Measurements from ENCODE around the gene ZNF496.

The ZNF496 gene

GRCh38 chr1:247362153-247362552 is 30.5 kb upstream of the ZNF496 start:
- H3K27me3 ChIP-seq (replicated peaks; ENCODE audit: insufficient read depth, low read length), result no peaks in the 10 kb centered on the region
- H3K9ac ChIP-seq (ENCODE audit: low read length), result no peak overlapping the region
- no peak overlapping the region for H3K27ac ChIP-seq (ENCODE audit: low read length)
- H3K4me3 ChIP-seq (ENCODE audit: low read length), result no peak overlapping the region
- no peaks in the 10 kb centered on the region for H3K36me3 ChIP-seq (replicated peaks; ENCODE audit: insufficient read depth, low read length)
- no peaks in the 10 kb centered on the region for H3K9me2 ChIP-seq (replicated peaks; ENCODE audit: insufficient read depth, low read length)
- no peaks in the 10 kb centered on the region for H3F3A ChIP-seq (ENCODE audit: insufficient read depth, low read length)
- H3K4me2 ChIP-seq (ENCODE audit: low read depth, low read length), result no peak overlapping the region
- TF ChIP-seq CTCF (IDR thresholded peaks at IDR 0.05; ENCODE audit: low read length) (no peak), EZH2 (optimal IDR thresholded peaks at IDR 0.05; ENCODE audit: low read depth, low read length) (no peak), EZH2phosphoT487 (IDR thresholded peaks at IDR 0.05; ENCODE audit: low read length) (no peak)
- no peaks in the 10 kb centered on the region for H3K9me3 ChIP-seq (replicated peaks; ENCODE audit: insufficient read depth, low read length)
- no peak overlapping the region for H2AFZ ChIP-seq (ENCODE audit: low read length)
- no peaks in the 10 kb centered on the region for H3K79me2 ChIP-seq (ENCODE audit: low read length)
- no peaks in the 10 kb centered on the region for H4K20me1 ChIP-seq (ENCODE audit: insufficient read depth, low read length)
- no peaks in the 10 kb centered on the region for H3K4me1 ChIP-seq (ENCODE audit: low read length)
- no peak for DNase-seq

- no peak overlapping the region for H3K4me2 ChIP-seq (ENCODE audit: low read depth, low read length)
- no peaks in the 10 kb centered on the region for H3K27me3 ChIP-seq (replicated peaks; ENCODE audit: insufficient read depth, low read length)
- H3K9ac ChIP-seq (ENCODE audit: low read length), result no peak overlapping the region
- TF ChIP-seq EZH2 (optimal IDR thresholded peaks at IDR 0.05; ENCODE audit: low read depth, low read length), result no peak
- TF ChIP-seq EZH2phosphoT487 (IDR thresholded peaks at IDR 0.05; ENCODE audit: low read length), result no peak
- no peak for TF ChIP-seq CTCF (IDR thresholded peaks at IDR 0.05; ENCODE audit: low read length)
- no peak for DNase-seq
- H3K9me2 ChIP-seq (replicated peaks; ENCODE audit: insufficient read depth, low read length), result no peaks in the 10 kb centered on the region
- no peak overlapping the region for H2AFZ ChIP-seq (ENCODE audit: low read length)
- no peaks in the 10 kb centered on the region for H3K79me2 ChIP-seq (ENCODE audit: low read length)
- H3F3A ChIP-seq (ENCODE audit: insufficient read depth, low read length), result no peaks in the 10 kb centered on the region
- no peak overlapping the region for H3K27ac ChIP-seq (ENCODE audit: low read length)
- no peaks in the 10 kb centered on the region for H3K9me3 ChIP-seq (replicated peaks; ENCODE audit: insufficient read depth, low read length)
- no peaks in the 10 kb centered on the region for H4K20me1 ChIP-seq (ENCODE audit: insufficient read depth, low read length)
- H3K4me1 ChIP-seq (ENCODE audit: low read length), result no peaks in the 10 kb centered on the region
- H3K36me3 ChIP-seq (replicated peaks; ENCODE audit: insufficient read depth, low read length), result no peaks in the 10 kb centered on the region
- H3K4me3 ChIP-seq (ENCODE audit: low read length), result no peak overlapping the region
Observed at GRCh38 chr1:247360991-247361731, 29.5 kb upstream of the ZNF496 start.

GRCh38 chr1:247360116-247360898 is 28.6 kb upstream of the ZNF496 start:
- Histone ChIP-seq H3K27ac (ENCODE audit: low read length) (no peak overlapping the region), H3K4me1 (ENCODE audit: low read length) (no peaks in the 10 kb centered on the region), H3K9me3 (replicated peaks; ENCODE audit: insufficient read depth, low read length) (no peaks in the 10 kb centered on the region), H3K79me2 (ENCODE audit: low read length) (no peaks in the 10 kb centered on the region), H3F3A (ENCODE audit: insufficient read depth, low read length) (no peaks in the 10 kb centered on the region), H4K20me1 (ENCODE audit: insufficient read depth, low read length) (no peaks in the 10 kb centered on the region), H3K4me3 (ENCODE audit: low read length) (no peak overlapping the region), H3K27me3 (replicated peaks; ENCODE audit: insufficient read depth, low read length) (no peaks in the 10 kb centered on the region), H3K4me2 (ENCODE audit: low read depth, low read length) (no peak overlapping the region), H3K9ac (ENCODE audit: low read length) (no peak overlapping the region), H3K9me2 (replicated peaks; ENCODE audit: insufficient read depth, low read length) (no peaks in the 10 kb centered on the region), H3K36me3 (replicated peaks; ENCODE audit: insufficient read depth, low read length) (no peaks in the 10 kb centered on the region), H2AFZ (ENCODE audit: low read length) (no peak overlapping the region)
- no peak for DNase-seq
- TF ChIP-seq CTCF (IDR thresholded peaks at IDR 0.05; ENCODE audit: low read length) (no peak), EZH2 (optimal IDR thresholded peaks at IDR 0.05; ENCODE audit: low read depth, low read length) (no peak), EZH2phosphoT487 (IDR thresholded peaks at IDR 0.05; ENCODE audit: low read length) (no peak)
